PC-9 (cell line): ENCODE results near the gene RBFOX1. TPM values are rescaled to one million over a fixed set of nuclear protein-coding genes. Genes with fewer than 3 reads are reported as not detected.

Experiments
- BruUV-seq: library from RNA; stranded (reverse); fragments of 400-500 nt; replicated peaks from 2 replicates; lab custom pipeline; 2021; lab: Mats Ljungman, UMichigan
- CTCF ChIA-PET: fragments of 300-600 bp; sonication (Branson Sonifier 250); formaldehyde crosslinking; loops from one replicate; lab custom pipeline; 2022; ENCODE audit warnings: antibody characterized with exemption; lab: Charles Lee
- POLR2A ChIA-PET: fragments of 300-600 bp; sonication (Branson Sonifier 250); formaldehyde crosslinking; loops from one replicate; lab custom pipeline; 2022; ENCODE audit warnings: antibody characterized with exemption; ENCODE audit not compliant: unreplicated experiment; lab: Charles Lee
- DNase-seq, 2 experiments: peaks; one replicate each; pipeline versions ENCODE4 v3.0.0 to v3.0.0-alpha.2; 2015 to 2022; ENCODE audit warnings: mixed read lengths in 1 of 2
- H2AFZ ChIP-seq: fragments of 200-600 bp; sonication (generic); 2 replicates; pipeline ENCODE4 v1.8.1; 2017; ENCODE audit warnings: antibody characterized with exemption
- H3F3A ChIP-seq: fragments of 200-600 bp; sonication (generic); 2 replicates; pipeline ENCODE4 v1.8.1; 2017; ENCODE audit warnings: antibody characterized with exemption, mild to moderate bottlenecking, low read depth; ENCODE audit not compliant: insufficient read depth
- H3K27ac ChIP-seq: fragments of 200-600 bp; sonication (generic); 2 replicates; pipeline ENCODE4 v1.6.1; 2016; ENCODE audit warnings: mixed run types
- H3K27me3 ChIP-seq: fragments of 200-600 bp; sonication (generic); 2 replicates; pipeline ENCODE4 v1.6.1; 2016; ENCODE audit warnings: low read depth, mixed run types; ENCODE audit not compliant: insufficient read depth
- H3K36me3 ChIP-seq: fragments of 200-600 bp; sonication (generic); 2 replicates; pipeline ENCODE4 v1.6.1; 2016; ENCODE audit warnings: low read depth, mixed run types
- H3K4me1 ChIP-seq: fragments of 200-600 bp; sonication (generic); replicated peaks from 2 replicates; pipeline ENCODE4 v1.6.1; 2016; ENCODE audit warnings: mixed run types; ENCODE audit not compliant: insufficient read depth
- H3K4me2 ChIP-seq: fragments of 200-600 bp; sonication (generic); 2 replicates; pipeline ENCODE4 v1.6.1; 2017; ENCODE audit warnings: mixed run types
- H3K4me3 ChIP-seq: fragments of 200-600 bp; sonication (generic); 2 replicates; pipeline ENCODE4 v1.6.1; 2016; ENCODE audit warnings: mixed run types
- H3K79me2 ChIP-seq: fragments of 200-600 bp; sonication (generic); 2 replicates; pipeline ENCODE4 v1.6.1; 2017; ENCODE audit warnings: low read depth, mixed run types
- H3K9me2 ChIP-seq: fragments of 200-600 bp; sonication (generic); 2 replicates; pipeline ENCODE4 v1.8.1; 2017; ENCODE audit warnings: mild to moderate bottlenecking; ENCODE audit not compliant: insufficient read depth
- H3K9me3 ChIP-seq: fragments of 200-600 bp; sonication (generic); 2 replicates; pipeline ENCODE4 v1.8.1; 2016; ENCODE audit warnings: low read depth; ENCODE audit not compliant: insufficient read depth
- H4K20me1 ChIP-seq: fragments of 200-600 bp; sonication (generic); 2 replicates; pipeline ENCODE4 v1.8.1; 2017; ENCODE audit not compliant: insufficient read depth
- CTCF ChIP-seq: fragments of 200-600 bp; sonication (generic); conservative IDR thresholded peaks from 2 replicates; pipeline ENCODE4 v1.6.1; 2017; ENCODE audit warnings: mixed run types, antibody characterized with exemption, mild to moderate bottlenecking, moderate library complexity
- EZH2 ChIP-seq: fragments of 200-600 bp; sonication (generic); IDR thresholded peaks from 2 replicates; pipeline ENCODE4 v1.8.0; 2017; ENCODE audit warnings: antibody characterized with exemption, low read depth
- intact Hi-C: fragments of 100-400 bp; cut with micrococcal nuclease; formaldehyde crosslinking; loops from one replicate; pipeline ENCODE4 v1.10.0; 2022; ENCODE audit not compliant: unreplicated experiment
- total RNA-seq: library from RNA; stranded (reverse); gene quantifications from 2 replicates; pipeline ENCODE4 v1.2.3, GENCODE V29; 2021

RBFOX1 gene
- total RNA-seq, 1 experiment from 2014 or later = not detected

GRCh38 chr16:7376227-7376626 is 43.6 kb downstream of the RBFOX1 start:
- no peaks in the 10 kb centered on the region for H3K36me3 ChIP-seq
- DNase-seq = no peak
- no peak overlapping the region for H3K27ac ChIP-seq
- no peak overlapping the region for H3K4me2 ChIP-seq
- ChIA-PET POLR2A (interaction anchor here (0.6 kb wide), 1 partner anchor 374 kb away, joined by 3 read pairs; no protein-coding TSS in a partner anchor), CTCF (no interaction called here)
- TF ChIP-seq EZH2 (no peak), CTCF (no peak)
- H4K20me1 ChIP-seq = no peaks in the 10 kb centered on the region
- no peak overlapping the region for H2AFZ ChIP-seq
- H3F3A ChIP-seq = no peaks in the 10 kb centered on the region
- intact Hi-C loops = no loop called here
- no peak overlapping the region for H3K4me3 ChIP-seq
- H3K4me1 ChIP-seq = no peaks in the 10 kb centered on the region
- no peaks in the 10 kb centered on the region for H3K79me2 ChIP-seq
- H3K27me3 ChIP-seq = peaks cover 8% of the 10 kb centered on the region; the same call in 1 of the 2 replicates
- no TSS peak for BruUV-seq
- no peaks in the 10 kb centered on the region for H3K9me2 ChIP-seq
- H3K9me3 ChIP-seq = no peaks in the 10 kb centered on the region

GRCh38 chr16:7377231-7377630 is 44.6 kb downstream of the RBFOX1 start:
- Histone ChIP-seq H3K4me3 (no peak overlapping the region), H2AFZ (no peak overlapping the region), H3K9me2 (no peaks in the 10 kb centered on the region), H3K4me2 (no peak overlapping the region), H3K4me1 (no peaks in the 10 kb centered on the region), H3K27me3 (peaks cover 8% of the 10 kb centered on the region; the same call in 1 of the 2 replicates), H3F3A (no peaks in the 10 kb centered on the region), H3K9me3 (no peaks in the 10 kb centered on the region), H3K27ac (no peak overlapping the region), H3K79me2 (no peaks in the 10 kb centered on the region), H4K20me1 (no peaks in the 10 kb centered on the region), H3K36me3 (no peaks in the 10 kb centered on the region)
- POLR2A ChIA-PET = no interaction called here
- no peak for TF ChIP-seq EZH2
- no peak for TF ChIP-seq CTCF
- intact Hi-C loops = no loop called here
- no peak for DNase-seq
- BruUV-seq = no TSS peak
- CTCF ChIA-PET = no interaction called here

GRCh38 chr16:7378024-7378695 is 45.5 kb downstream of the RBFOX1 start:
- BruUV-seq = no TSS peak
- H4K20me1 ChIP-seq = no peaks in the 10 kb centered on the region
- POLR2A ChIA-PET = no interaction called here
- H3K79me2 ChIP-seq = no peaks in the 10 kb centered on the region
- CTCF ChIA-PET = no interaction called here
- no peaks in the 10 kb centered on the region for H3K9me3 ChIP-seq
- H3K4me3 ChIP-seq = no peak overlapping the region
- H3K9me2 ChIP-seq = no peaks in the 10 kb centered on the region
- no peaks in the 10 kb centered on the region for H3F3A ChIP-seq
- H3K4me1 ChIP-seq = no peaks in the 10 kb centered on the region
- peaks cover 8% of the 10 kb centered on the region; the same call in 1 of the 2 replicates for H3K27me3 ChIP-seq
- no peaks in the 10 kb centered on the region for H3K36me3 ChIP-seq
- no peak for DNase-seq
- TF ChIP-seq EZH2 = no peak
- TF ChIP-seq CTCF = no peak
- H3K27ac ChIP-seq = no peak overlapping the region
- H2AFZ ChIP-seq = no peak overlapping the region
- intact Hi-C loops = no loop called here
- H3K4me2 ChIP-seq = no peak overlapping the region
